PFSK-1 (cell line): ENCODE results near the gene TEX29.

Source experiments
- FOXP2 ChIP-seq: optimal IDR thresholded peaks from 2 replicates; pipeline ENCODE3; 2011; ENCODE audit warnings: borderline replicate concordance, control low read depth, inconsistent platforms; ENCODE audit not compliant: insufficient read depth; ENCODE audit errors: extremely low read length, extremely low read depth
- POLR2AphosphoS5 ChIP-seq: IDR thresholded peaks from 2 replicates; pipeline ENCODE4 v1.6.1; 2012; ENCODE audit warnings: low read depth, mild to moderate bottlenecking, control low read depth, low read length, moderate library complexity
- SIN3A ChIP-seq: IDR thresholded peaks from 2 replicates; pipeline ENCODE4 v1.6.1; 2012; ENCODE audit warnings: mild to moderate bottlenecking, low read length, moderate library complexity, borderline replicate concordance; ENCODE audit not compliant: insufficient read depth
- TAF1 ChIP-seq: IDR thresholded peaks from 2 replicates; pipeline ENCODE4 v1.6.1; 2012; ENCODE audit warnings: low read length, control low read depth, borderline replicate concordance; ENCODE audit not compliant: insufficient read depth
- TF ChIP-seq, protein P1 (sequence below), 2 experiments: IDR thresholded peaks; 2 replicates each; pipeline versions ENCODE4 v1.6.1 to v1.8.0; 2011 to 2012; ENCODE audit warnings: low read depth in 2 of 2, low read length in 2 of 2, control low read depth in 1 of 2, inconsistent platforms in 1 of 2, mild to moderate bottlenecking in 1 of 2, moderate library complexity in 1 of 2; ENCODE audit not compliant: insufficient read depth in 1 of 2

TEX29 gene

DNA sequence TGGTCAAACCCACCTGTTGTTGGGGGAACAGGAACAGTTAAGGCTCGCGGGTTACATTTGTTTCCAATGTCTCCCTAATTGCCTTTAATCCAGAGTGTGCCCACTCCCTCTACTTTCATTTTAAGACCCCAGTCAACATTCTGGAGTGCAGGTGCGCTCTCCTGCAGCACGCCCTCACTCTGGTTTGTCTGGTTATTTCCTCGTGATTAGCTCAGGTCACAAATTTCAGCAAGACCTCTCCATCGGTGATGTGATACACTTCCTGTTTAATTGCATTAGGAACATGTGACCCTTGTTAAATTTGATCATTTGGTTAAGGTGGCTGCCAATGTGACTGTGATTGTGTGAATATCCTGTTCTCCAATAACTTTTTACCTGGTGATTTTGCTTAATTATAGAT, 53.0 kb downstream of the TEX29 start:
- TF ChIP-seq SIN3A (no peak), TAF1 (no peak), POLR2AphosphoS5 (no peak), FOXP2 (no peak)
- TF ChIP-seq, protein P1, sequence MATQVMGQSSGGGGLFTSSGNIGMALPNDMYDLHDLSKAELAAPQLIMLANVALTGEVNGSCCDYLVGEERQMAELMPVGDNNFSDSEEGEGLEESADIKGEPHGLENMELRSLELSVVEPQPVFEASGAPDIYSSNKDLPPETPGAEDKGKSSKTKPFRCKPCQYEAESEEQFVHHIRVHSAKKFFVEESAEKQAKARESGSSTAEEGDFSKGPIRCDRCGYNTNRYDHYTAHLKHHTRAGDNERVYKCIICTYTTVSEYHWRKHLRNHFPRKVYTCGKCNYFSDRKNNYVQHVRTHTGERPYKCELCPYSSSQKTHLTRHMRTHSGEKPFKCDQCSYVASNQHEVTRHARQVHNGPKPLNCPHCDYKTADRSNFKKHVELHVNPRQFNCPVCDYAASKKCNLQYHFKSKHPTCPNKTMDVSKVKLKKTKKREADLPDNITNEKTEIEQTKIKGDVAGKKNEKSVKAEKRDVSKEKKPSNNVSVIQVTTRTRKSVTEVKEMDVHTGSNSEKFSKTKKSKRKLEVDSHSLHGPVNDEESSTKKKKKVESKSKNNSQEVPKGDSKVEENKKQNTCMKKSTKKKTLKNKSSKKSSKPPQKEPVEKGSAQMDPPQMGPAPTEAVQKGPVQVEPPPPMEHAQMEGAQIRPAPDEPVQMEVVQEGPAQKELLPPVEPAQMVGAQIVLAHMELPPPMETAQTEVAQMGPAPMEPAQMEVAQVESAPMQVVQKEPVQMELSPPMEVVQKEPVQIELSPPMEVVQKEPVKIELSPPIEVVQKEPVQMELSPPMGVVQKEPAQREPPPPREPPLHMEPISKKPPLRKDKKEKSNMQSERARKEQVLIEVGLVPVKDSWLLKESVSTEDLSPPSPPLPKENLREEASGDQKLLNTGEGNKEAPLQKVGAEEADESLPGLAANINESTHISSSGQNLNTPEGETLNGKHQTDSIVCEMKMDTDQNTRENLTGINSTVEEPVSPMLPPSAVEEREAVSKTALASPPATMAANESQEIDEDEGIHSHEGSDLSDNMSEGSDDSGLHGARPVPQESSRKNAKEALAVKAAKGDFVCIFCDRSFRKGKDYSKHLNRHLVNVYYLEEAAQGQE (IDR thresholded peaks at IDR 0.05; ENCODE audit: insufficient read depth in 1 of 2, low read depth in 2 of 2, low read length in 2 of 2): no peak

DNA sequence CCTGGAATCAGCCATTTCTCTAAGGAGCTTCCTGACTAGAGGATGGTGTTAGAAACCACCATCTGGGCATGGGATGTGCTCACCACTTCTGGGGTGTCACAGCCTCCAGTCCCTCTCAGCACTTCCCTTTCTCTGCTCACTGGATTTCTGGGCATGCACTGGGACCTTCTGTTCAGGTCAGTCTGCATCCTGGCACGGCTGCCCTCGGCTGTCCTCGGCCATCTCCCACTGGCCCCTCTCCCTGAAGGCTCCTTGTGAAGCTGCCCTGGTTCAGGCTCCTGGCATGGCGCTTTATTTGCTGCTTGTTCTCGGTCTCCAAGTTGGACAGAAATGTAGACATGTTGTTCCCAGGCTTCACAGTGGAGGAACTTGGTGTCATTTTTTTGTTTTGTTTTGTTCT, 60.0 kb downstream of the TEX29 start:
- TF ChIP-seq, protein P1 (IDR thresholded peaks at IDR 0.05; ENCODE audit: insufficient read depth in 1 of 2, low read depth in 2 of 2, low read length in 2 of 2): no peak
- TF ChIP-seq SIN3A (no peak), FOXP2 (no peak), TAF1 (no peak), POLR2AphosphoS5 (no peak)

DNA sequence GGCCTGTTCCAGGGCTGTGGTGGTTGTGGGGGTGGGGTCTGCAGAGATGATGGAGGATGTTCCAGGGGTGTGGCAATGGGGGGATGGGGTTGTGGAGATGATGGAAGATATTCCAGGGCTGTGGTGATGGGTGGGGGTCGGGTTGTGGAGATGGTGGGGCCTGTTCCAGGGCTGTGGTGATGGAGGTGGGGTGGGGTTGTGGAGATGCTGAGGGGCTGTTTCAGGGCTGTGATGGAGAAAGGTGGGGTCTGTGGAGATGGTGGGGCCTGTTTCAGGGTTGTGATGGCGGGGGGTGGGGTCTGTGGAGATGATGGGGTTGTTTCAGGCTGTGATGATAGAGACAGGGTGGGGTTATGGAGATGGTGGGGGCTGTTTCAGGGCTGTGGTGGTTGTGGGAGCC, 62.0 kb downstream of the TEX29 start:
- TF ChIP-seq POLR2AphosphoS5 (no peak), SIN3A (no peak), TAF1 (no peak), FOXP2 (no peak)
- TF ChIP-seq, protein P1 (IDR thresholded peaks at IDR 0.05; ENCODE audit: insufficient read depth in 1 of 2, low read depth in 2 of 2, low read length in 2 of 2): no peak

DNA sequence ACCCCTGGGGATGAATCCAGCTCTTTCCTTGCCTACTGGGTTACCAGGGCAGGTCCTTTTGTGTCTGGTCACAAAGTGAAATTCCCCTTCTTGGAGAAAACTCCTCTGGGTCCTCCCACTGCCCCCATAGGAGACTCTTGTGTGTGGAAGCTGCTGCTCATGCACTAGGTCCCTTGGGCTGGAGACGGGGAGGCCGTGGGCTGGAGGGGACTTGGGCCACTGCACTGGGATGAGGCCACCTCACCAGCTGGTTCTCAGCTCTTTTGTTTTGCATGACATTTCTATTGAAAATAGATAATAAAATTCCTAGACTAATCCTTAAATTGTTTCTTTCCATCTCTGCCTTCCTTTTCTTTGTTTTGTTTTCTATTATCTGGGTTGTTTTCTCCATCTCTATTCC, 62.4 kb downstream of the TEX29 start:
- TF ChIP-seq FOXP2 (no peak), TAF1 (no peak), SIN3A (no peak), POLR2AphosphoS5 (no peak)
- TF ChIP-seq, protein P1 (IDR thresholded peaks at IDR 0.05; ENCODE audit: insufficient read depth in 1 of 2, low read depth in 2 of 2, low read length in 2 of 2): no peak

DNA sequence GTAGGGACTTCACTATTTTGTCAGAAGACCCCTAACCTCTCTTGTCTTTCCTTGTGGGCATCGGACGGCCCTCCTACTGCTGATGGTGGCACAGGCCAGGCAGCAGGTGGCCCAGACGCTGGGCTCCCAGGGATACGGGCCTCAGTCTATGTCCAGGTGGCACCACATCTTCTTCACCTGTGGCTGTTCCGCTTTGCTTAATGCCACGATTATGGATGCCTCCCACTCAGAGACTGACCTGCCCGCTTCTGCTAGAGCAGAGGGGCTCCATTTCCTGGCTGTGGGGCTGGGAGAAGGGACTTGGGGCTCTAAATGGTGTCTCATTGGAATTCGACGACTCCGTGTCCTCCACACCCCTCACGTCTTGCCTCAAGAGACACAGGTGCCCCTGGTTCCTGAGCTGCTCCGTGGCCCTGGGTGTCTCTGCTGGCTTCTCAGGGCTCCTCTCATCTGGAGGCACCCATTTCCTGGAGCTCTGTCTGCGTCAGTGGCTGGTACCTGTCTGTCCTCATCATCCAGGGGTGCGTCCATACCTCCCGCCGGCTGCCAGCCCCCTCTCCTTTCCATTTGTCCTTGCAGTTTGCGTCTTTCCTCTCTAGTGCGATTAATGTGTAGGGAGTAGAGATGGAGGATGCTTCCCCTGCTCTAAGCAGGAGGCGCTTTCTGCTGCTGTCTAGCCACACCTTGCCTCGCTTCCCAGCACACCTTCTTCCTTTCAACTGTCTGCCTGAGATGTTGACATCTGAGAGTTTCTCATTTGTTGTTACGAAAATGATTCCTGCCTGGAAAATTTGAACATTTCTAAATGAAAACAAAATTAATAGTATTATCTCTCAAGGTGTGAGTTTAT, 63.4 kb downstream of the TEX29 start:
- TF ChIP-seq SIN3A (no peak), TAF1 (no peak), POLR2AphosphoS5 (no peak)
